SHP77 (cell line): ENCODE results near the gene LSAMP.

Experiments used
- DNase-seq, 2 experiments: peaks; one replicate each; lab custom pipeline; 2025; lab: John Stamatoyannopoulos, UW

LSAMP gene

DNA sequence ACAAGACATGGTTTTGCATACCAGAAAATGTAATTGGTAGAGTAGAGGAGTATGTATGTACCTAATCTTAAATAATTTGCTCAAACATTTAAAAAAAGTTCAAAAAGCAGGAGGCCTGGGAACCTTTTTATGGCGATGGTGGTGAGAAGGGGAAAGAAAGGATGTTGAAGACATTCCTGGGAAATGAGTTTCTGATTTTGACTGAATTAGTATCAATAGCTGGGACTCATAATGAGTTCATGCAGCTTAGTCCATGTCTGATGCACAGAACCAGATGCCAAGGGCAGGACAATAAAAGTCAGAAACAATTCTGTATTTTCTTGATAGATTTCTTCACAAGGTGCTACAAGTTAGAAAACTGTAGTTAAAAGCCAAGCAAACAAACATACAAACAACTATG, 426.6 kb downstream of the LSAMP start:
- DNase-seq = no peak

DNA sequence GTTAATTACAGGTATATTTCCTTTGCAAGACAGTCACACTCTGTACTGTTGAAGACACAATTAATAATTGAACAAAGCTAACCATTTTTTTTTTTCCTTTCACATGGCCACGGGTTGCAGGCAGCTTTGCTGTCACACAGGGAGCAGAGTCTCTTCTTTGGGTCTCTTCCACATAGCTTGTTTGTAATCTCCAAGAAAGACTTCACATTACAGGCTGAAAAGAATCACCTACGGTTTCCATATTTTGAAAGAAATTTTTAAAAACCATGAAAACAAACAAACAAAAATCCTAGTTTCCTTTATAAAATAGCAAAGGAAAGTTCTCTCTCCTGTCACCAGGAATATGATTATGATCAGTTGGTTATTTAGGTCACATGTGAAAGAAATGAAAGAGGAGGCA, 429.4 kb downstream of the LSAMP start:
- no peak for DNase-seq

DNA sequence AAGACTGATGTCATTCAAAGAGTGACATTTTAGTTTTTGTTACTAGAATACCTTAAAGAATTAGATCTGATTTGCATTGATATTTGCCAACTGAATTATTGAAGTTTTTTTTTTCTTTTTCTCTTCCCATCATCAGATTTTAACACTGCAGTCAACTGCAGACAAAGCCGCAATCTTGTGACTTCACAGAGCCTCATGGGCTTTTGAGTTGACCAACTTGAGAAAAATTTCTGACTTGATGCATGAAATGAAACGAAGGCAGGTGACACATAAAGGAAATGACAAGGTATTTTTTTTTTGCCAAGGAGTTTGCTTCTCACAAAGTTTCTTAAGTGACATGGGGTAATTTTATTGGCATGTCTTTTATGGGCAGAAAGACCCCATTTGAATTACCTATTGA, 438.3 kb downstream of the LSAMP start:
- no peak for DNase-seq

DNA sequence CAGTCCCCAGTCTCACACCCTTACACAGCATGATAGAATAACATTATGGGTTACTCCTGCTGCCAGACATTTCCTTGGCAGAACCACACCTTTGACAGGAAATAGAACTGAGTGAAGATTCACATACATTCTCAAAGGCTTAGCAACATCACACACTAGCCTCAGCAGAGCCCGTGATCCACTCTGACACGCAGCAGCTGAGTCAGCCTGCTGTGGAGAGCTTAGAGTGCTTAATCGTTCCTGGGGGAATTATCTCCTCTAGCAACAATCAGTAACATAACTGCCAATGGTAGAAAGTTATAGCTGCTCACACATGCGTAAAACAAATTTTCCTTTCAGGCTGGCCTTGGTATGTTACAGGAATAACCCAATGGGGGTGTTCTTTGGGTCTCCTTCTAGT, 439.9 kb downstream of the LSAMP start:
- no peak for DNase-seq

DNA sequence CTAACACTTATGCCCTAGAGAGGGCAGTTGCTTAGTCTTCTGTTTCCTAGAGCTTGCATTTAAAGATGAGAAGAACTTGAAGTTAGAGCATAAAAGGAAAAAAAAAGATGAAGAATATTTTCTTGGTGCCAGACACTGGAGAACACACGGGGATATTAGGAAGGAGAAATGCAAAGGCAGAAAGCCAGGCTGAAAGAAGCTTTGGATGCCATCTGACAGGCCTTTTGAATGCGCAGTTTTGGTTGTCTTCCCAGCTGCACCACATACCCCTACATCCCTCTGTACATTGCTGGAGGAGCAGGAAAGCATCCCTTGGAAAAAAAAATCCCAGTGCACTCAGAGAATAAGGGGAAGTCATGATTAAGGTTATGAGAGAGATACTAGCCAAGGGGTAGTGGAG, 443.1 kb downstream of the LSAMP start:
- no peak for DNase-seq

DNA sequence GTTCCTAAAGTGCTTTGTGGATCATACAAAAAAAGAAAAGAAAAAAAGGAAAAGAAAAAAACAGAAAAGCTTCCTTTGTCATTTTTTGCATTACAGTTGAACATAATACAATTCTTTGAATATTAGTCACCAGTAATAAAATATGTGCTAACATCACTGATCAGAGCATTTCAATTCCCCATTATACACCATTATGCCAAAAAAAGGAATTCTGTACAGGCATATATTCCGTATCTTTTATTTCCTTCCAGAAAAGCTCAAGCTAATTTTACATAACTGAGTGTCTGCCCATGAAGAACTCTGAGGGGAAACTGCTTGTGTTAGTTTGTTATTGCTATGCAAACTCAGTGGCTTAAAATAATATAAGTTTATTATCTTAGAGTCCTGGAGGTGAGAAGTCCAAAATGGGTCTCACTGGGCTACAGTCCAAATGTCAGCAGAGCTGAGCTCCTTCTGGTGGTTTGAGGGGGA, 444.1 kb downstream of the LSAMP start:
- no peak for DNase-seq

DNA sequence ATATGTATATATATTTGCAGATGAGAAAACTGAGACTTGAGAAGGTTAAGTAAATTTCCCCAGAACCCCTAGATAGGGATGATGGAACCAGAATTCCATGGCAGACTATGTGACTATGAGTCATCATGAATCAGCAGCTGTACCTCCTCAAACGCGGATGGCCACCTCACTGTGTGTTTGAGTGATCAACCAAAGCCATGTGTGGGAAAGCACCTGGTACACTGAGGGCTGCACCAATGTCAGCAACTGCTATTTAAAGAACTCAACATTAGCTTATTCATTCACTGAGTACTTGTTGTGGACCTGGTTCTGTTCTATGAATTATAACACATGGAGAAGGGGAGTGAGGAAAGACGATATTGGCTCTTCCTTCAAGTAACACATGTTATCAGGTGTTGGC, 445.0 kb downstream of the LSAMP start:
- DNase-seq = peak; percentile 72 to 76

DNA sequence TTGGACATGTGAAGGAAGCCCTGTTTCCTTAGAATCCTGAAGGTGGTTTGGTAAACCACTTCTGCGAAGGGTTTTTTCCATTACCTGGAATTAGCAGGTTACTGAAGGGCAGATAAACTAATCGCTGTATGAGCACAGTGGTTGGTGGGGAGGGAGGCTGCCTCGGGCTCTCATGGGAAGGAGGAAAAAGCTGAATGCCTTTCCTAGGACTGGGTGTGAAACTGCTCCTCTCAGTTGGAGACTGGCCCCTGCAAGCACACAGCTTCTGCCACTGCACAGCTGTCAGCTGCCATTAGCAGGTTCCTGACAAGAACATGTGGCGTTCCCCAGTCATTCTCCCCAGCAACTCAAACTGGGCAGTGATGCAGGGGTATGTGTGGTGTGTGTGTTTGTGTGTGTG, 445.7 kb downstream of the LSAMP start:
- DNase-seq = peak in 1 of 2 experiments; percentile 29

DNA sequence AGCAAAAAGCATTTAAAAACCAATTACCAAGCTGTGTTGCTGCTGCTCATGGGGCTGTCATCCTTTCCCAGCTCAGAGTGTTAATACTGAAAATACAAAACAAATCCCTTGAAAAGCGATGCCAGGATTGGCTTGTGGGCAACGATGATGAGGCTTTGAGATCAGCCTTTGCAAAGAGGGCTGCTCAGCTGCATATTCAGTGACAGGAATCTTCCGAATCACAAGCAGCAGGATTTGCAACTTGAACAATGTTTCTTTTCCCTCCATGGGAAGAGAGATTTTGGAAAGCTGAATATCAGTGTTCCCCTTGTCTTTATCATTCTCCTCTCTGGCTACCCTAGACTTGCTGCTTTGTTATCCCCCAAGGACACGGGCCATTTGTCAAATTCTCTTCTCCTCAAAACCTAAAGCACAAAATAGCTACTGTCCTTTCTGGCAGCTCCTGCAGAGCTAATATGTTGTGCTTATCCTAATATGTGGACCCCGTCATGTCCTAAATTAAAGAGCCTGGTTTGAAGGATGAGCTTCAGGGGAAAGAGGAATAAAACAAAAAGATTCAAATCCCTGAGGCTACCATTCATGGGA, 446.2 kb downstream of the LSAMP start:
- no peak for DNase-seq

DNA sequence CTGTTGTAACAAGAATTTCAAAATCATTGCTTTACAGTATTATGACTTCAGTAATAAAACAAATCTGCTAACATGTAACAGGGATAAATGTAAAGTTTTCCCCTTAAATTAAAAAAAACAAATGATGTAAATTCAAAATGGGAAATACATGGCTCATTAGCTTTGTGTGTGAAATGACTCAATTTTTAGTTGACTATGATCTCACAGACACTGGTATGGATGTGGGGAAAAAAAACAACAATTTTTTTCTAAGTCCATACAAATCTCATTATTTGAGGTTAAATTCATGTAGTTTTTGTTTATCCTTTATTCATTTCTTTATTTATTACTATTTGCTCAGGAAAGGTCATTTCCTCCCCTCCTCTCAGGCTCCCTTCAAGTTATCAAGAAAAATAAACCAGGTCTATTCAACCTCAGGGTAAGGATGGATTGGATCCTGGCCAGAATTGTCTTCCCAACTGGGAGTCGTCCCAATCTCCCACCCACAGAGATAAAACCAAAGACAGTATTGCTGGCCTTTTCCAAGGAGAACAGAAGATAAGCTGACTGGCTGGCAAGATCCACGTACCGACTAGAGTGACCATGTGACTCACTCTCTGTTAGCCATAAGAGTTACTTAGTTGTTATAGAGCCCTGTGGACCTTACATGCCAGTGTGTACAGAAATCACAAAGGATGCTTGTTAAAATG, 448.7 kb downstream of the LSAMP start:
- DNase-seq = no peak

DNA sequence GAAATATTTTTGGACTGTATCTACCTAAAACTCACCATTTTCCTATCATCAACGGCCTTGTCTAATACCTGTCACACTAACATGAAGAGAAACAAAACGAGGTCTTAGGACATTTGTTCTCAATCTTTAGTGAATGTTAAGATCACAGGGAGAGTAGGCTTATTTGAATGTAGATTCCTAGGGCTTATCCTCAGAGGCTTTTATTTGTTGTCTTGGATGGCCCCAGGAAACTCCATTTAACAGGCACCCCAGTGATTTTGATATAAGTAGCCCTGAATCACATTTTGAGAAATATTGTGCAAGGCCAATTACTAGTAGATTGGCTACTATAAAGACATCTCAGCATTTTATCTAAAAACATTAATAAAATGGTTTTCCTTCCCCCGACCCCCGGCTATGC, 454.6 kb downstream of the LSAMP start:
- no peak for DNase-seq

DNA sequence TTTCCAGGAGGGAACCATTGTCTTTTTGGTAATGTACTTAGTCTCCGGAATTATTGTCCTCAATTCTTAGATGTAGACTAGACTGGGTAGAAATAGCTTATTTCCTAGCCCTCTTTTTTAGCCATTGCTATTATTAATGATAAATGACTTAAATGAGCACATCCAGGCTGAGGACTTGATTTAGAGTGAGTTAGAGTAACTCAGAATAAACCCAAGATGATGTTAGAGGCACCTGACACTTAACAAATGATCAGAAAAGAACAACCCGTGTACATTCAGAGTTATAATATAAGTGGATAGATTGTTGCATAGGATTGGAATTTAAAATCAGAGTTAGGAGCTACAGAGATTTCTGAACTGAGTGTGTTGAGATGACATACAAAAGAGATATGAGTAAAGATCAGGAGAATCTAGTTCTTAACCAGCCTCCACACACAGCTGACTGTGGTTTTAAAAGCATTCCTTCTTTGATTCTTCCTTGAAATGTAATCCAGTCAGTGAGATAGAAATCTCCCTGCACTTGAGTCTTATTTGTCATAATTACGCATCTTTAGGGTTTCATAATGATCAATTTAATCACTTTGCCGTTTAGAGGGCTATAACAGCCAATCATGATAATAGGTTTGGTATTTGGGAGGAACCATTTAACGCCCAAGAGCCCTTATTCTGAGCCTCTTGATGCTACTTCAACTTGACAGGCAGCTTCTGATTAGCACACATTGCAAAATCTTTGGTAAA, 455.4 kb downstream of the LSAMP start:
- no peak for DNase-seq

DNA sequence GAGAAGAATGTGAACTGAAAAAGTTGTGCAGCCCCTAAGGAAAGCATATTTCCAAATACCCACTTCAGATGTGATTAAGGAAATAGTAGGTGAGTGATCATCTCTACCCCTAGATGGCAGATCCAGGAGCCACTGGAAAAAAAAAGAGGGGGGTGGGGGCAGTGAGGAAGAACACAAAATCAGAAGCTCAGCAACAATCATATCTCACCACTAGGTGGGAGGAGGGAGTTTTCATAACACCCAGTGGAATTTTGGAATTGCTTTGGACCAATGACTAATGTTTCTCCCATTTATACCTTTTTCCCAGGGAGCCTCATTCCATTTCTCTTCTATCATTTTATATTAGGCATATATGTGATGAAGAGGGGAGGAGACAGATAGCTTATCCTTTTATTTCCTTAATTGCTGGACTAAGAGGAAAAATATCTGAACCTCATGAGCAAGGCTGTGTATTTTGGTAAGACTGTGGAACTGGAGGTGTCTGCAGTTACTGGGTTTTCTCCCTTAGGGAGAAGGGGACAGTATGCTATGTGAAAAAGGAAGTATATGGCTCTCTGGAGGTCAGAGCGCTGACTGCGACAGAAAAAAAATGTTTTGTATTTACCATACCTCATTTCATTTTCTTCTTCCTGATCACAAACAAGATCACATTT, 458.6 kb downstream of the LSAMP start:
- peak; percentile 24 to 30 for DNase-seq

DNA sequence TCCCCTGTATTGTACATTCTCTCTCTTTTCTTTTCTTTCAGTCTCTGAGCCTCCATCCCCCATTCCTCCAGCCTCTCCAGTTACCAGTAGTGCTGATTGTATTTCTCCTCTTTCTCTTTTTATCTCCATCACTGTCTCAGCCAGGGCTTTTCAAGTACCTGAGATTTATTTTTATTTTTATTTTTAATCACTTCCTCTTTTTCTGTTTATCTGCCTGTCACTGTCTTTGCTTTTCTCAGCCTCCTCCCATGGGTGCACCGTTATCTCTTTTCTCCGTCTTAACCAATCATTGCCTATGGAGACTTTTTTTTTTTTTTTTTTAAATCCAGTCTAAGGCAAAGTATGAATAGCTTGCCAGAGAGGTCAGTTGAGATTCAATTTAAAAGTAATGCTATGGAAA, 462.7 kb downstream of the LSAMP start:
- no peak for DNase-seq

DNA sequence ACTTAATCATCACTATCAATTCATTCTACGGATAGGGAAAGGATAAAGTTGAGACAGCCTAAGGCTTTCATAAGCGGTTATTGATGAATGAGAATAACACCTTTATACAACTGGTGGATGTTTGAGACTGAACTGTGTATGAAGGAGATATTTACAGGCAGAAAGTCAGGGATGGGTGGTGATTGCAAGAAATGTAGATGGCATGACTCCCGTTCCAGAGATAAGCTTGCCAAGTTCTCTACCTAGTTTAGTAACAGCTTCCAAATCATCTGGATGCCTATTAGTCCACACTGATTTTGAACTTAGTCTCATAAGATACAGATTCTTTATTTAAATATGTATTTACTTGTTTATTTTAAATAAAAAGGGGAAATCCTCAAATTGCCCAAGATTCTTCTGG, 463.2 kb downstream of the LSAMP start:
- DNase-seq = no peak

DNA sequence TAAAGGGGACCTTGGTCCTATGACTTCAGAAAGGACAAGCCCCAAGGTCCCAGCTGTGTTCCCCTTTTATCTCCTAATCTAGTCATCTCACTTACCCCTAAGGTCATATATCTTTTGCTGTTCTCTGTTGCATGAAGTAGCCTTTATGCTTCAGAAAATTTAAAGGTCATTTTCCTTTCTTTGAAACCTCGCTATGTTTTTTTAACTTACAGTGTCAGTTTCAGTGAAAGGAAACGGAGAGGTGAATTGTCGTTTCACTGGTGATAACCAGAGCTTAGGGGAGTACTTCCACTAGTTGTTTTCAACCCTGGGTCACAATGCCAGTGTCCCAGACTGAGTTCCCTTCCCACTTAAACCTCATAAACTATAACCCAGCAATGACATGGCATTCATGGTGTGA, 464.6 kb downstream of the LSAMP start:
- DNase-seq = no peak

DNA sequence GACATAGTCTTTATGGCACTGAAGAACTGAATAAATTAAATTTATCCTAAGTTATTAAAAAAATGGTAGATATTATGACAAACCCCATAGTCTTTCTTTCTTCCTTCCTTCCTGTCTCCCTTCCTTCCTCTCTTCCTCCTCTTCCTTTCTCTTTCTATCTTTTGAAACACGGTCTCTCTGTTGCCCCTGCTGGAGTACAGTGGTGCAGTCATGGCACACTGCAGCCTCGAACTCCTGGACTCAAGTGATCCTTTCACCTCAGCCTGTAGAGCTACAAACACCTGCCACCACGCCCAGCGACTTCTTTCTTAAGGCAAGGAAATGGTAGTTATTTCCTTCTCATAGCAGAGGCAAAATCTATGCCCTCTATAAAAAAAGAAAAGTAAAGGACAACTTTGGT, 467.4 kb downstream of the LSAMP start:
- DNase-seq = no peak

DNA sequence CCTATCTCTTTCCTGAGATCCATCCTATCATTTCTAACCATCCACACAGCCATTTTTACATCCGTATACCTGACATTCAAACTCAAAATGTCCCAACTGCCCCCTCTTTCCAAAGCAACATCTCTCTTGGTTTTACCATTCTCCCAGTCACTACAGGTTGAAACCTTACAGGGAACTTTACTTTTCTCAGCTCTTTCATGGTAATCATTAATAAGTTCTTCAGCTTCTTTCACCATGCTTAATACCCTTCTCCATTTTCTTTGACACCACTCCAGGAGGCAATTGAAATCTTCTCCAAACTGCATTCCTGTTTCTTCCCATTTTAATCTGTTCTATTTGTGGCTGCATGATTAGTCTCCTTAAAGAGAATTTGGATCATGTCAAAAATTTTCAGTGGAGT, 469.5 kb downstream of the LSAMP start:
- DNase-seq = no peak

DNA sequence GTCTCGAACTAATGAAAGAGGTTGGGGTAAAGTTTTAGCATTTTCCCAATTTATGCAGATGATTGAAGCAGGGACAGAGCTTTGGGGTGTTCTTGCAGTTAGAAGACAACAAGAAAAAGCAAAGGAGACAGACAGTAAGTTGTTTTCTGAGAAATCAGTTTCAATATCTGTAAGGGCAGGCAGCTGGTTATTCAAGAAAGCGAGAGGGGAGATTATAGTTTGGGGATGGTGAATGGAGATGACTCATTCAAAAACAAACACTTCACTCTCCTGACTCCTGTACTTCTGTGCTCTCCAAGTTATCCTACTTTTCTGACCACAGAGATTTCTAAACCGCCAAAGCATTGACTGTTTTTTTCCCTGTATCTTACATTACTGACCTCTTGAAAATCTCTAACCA, 469.9 kb downstream of the LSAMP start:
- DNase-seq = peak; percentile 44 to 56

DNA sequence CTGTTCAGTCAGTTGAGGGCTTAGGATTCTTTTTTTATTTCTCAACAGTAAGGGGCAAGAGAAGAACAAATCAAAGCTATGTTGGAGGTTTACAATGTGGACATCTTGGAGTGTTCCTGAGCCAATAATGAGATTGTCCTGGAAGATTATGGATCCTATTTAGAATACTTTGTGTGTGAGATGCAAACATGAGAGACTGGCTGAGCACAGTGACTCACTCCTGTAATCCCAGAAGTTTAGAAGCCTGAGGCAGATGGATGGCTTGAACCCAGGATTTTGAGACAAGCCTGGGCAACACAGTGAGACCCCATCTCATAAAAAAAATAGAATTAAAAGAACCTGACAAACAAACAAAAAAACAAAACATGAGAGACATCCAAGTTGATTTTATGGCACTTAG, 470.3 kb downstream of the LSAMP start:
- no peak for DNase-seq

DNA sequence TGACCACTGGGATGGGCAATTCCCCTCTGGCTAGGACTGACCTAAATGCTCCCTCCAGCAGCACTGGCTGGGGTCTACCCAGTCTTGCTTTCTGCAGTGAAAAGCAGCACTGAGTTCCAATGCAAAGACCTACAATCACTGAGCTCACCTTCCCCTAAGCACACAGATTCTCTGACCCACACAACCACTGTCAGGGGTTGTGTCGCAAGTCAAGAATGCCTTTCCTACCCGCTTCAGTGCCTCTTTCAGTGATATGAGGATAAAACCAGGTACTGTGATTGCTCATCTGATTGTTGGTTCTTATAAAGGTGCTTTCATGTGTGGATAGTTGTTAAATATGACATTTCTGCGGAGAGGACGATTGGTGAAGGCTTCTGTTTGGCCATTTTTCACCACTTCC, 476.4 kb downstream of the LSAMP start:
- DNase-seq = no peak

DNA sequence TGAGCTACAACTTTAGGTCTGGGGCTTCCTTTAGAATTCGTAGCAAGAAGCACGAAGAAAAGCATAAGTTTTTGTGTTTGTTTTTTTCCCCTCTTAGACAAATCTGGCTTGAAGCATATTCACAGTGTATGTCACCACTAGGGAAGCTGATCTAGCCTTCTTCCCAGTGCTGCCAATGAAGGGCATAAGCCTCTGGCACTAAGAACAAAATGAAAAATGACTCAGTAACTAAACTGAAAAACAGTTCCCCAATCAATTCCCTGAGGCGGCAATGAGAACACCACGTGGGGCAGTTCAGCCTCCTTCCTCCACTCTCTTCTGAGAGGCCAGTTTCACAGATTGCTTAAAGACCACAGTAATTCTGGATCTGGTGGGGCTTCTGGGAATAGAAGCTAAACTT, 483.9 kb downstream of the LSAMP start:
- no peak for DNase-seq

DNA sequence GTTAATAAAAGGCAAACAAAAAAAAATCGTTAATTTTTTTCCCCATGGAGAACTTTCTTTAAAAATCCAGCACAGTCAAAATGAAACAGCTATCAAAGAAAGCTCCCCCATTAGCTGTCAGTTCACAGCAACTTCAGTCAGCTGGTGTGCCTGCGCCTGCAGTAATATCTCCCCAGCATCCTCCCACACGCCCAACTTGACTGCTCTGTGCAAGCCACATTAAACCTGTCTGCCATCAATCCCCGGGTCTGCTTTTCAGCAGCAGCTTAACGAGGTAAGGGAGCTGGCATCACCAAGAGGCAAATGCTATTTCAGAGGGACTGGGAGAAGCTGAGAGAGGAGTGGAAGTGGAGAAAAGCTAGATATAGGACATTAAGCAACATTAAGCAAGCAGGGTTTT, 484.5 kb downstream of the LSAMP start:
- DNase-seq = no peak
